HG03432 (cell line): ENCODE measurements around the gene PCBP4.

Source experiments
- ATAC-seq: cut with Tn5 transposase; IDR thresholded peaks from one replicate; pipeline ENCODE4 v1.9.1; 2021; ENCODE audit warnings: mild to moderate bottlenecking, moderate library complexity; ENCODE audit not compliant: unreplicated experiment

PCBP4 gene

DNA sequence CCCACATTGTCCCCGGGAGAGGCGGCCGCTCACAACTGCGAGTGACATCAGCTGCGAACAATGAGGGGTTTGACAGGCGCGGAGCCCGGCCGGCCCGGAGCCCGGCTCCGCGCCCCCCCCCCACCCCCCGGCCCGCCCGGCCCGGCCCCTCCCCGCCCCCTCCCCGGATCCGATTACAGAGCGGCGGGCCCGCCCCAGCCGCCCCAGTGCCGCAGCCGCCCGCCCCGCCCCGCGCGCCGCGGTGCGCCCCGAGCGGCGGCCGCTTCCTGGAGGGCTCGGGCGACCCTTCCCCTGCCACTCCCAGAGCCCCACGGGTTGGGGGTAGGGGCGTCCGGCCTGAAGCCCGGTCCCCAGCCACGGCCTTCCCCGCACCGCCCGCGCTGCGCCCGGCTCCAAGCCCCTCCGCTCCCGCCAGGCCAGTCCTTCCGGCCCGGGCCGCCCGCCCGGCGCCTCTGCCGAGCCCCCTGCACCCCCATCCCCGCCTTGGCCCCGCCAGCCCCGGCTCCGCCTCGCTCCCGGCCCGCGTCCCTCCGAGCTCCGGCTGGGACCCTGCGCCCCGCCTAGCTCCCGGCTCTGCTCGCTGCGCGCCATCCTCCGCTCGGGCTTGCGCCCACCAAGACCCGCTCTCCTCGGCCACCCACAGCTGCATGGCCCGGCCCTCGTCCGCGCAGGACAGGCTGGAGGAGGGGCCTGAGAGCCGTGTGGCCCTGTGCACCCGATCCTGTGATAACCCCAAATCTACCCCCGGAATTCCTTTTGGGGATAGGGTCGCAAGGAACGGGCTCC is at the start of gene PCBP4:
TSS of gene PCBP4 (minus strand) at position 71 of the 786 bp plus-strand sequence. CDS start 6,214 bp downstream, outside the sequence.
- peak; percentile 51 for ATAC-seq

DNA sequence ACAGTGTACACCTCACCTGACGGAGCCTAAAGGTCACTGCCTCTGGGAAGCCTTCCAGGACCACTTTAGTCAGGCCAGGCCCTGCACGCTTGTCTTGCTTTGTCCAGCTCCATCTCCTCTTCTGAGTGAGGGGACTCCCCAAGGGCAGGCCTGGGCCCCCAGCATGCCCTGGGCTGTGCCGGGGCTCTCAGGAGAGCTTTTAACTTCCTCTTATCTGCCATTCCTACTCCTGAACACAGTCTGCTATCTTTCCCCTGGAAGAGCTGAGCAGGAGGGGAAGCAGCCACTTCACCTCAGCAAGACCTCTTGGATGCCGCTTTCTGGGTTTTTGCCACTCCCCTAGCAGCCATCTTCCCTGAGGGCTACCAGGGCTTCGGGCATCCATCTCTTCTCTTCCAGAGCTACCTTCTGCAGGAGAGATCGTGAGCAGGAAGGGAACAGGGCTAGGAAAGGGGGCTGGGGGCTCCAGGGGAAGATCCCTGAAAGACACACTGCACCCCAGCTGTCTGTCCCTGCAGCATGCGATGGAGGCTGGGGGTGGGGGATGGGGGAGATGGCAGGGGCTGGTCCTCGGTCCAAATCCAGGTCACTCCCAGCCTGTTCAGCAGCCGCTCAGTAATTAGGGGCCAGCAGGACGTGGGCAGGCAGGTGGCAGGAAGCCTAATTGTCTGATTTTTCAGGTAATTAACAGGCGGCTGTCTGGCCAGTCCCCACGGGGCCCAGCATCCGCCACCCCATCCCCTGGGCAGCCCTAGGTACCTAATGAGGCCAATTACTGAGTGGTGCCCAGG is 48.4 kb upstream of the PCBP4 start:
- no peak for ATAC-seq

DNA sequence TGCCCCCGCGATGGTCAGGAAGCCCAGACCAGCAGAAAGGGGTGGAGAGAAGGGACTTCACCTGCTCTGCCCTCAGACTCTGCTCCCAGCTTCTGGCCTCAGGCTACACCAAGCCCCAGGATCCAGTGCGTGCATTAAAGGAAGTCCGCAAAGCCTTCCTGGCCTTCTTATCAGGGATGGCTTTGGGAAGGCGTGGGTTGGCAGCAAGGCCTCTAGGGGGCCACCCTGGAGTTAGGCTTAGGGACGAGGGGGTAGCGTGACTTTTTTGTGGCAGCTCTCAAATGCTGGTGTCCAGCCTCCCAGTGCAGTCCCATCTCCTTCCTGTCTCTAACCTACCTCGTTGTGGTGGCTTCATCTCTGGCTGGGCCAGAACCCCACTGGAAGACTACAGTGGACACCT is 47.4 kb upstream of the PCBP4 start:
- ATAC-seq = no peak

DNA sequence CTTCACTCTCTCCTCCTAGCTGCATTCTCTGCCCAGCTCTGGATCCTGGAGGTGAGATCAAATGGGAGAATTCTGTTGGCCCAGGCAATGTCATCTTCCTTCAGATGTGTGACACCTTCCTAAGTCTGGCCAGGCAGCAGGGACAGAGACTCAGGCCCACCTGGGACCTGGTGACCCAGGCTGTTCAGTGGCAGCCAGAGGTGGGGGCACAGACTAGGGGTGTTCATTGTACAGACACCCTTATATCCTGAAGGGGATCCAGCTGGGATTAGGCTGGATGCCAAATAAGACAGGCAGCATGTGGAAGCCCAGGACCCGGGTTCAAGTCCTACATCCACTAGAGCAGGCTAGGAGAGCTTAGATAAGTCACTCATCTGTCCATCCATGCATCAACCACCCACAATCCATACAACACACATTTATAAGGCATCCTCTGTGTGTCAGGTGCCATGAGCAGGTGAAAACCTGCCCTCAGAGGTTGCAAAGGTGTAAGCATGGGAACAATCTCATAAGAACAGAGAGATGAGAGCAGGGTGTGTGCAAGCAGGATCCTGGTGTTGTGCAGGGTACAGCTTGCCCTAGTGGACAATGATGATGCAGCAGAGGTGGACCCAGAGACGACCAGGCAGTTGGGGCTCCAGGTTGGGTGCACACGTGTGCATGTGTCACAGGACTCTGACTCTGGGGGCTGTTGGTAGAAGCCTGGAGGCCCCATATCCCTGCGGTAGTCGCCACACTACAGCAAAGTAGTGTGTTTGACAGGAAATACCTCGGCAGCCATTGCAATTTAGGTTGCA is 46.7 kb upstream of the PCBP4 start:
- ATAC-seq = no peak

DNA sequence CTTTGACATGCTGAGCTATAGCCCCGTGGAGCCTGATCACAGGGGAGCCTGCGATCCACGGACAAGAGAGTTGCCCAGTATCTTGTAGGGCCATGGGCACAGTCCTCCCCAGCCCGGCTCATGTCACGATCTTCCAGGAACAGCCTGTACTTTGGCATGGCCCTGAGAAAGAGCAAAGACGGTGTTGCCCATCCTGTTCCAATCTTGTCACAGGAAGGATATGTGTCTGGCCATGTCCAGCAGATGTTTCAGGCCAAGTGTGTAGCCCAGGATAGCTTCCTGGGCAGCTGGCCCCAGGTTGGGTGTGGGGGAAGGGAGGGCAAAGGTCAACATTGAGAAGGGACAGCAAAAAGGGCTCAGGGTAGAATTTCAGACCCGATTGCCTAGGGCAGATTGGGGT is 45.4 kb upstream of the PCBP4 start:
- ATAC-seq = no peak

DNA sequence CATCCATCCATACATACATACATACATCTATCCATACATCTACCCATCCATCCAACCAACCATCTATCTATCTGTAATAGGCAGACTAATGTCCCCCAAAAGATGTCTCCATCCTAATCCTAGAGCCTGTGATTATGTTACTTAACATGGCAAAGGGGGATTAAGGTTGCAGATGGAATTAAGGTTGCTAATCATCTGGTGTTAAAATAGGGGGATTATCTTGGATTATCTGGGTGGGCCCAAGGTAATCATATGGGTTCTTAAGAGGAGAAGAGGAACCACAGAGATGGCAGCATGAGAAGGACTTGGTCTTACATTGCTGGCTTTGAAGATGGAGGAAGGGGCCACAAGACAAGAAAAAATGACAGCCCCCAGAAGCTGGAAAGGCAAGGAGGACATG is 43.2 kb upstream of the PCBP4 start:
- ATAC-seq = no peak

DNA sequence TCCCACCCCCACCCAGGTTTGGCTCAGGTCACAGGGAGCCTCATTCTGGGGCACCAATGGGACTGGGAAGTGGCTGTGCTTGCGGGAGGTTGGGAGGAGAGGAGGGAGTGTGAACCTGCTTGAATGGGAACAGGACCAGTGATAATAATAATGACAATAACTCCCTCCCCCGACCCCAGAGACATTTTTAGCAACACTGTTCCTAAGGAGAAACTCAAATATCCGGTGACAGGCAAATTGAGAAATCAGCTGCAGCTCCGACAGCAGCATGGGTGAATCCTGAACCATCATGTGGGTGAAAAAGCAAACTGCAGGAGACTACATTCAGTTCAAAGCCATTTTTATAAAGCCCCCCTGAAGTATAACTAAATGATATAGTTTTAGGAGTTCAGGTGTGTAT is 40.0 kb upstream of the PCBP4 start:
- ATAC-seq = no peak

DNA sequence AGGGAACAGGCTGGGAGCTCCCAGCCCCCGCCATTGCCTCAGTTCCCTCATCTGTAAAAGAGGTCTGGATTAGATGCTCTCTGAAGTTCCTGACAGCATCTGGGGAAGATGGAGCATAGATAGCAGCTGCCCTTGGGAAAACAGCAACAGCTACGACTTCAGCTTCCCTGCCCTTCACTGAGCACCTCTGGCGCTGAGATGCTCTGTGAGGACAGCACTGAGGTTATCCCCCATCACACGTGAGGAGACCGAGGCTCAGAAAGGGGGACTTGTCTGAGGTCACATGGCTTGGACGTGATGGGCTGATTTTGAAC is 39.5 kb upstream of the PCBP4 start:
- ATAC-seq = no peak

DNA sequence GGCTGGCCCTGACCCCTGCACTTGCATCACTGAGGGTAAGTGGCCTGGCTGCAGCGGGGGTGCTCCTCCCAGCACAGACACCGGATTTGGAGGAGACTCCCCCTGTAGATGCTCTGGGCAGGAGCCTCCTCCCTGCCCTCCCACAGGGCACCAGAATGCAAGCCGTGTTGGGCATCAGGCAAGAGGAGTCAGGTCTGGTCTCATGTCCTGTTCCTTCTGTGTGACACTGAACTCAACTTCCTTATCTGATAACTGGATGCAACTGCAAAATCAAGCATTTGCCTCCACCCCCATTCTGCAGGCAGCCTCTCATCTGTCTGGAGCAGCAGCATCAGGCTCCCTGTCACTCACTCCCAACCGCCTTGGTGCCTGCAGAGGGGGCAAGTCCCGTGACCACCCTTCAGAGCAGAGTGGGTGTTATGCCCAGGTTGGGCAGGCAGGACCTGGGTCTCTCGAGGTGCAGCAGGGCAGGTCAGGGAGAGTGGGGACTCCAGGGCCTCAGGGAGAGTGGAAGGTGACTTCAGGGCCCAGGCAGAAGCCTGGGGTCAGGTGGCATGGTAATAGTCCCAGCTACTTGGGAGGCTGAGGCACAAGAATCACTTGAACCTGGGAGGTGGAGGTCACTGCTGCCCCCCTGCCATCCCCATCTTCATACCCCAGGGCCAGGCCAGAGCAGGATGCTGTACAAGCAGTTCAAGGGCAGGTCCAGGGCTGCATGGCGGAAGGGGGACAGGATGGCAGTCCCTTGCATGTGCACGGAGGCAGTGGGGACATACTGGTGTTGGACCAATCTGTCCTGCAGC is 39.0 kb upstream of the PCBP4 start:
- no peak for ATAC-seq

DNA sequence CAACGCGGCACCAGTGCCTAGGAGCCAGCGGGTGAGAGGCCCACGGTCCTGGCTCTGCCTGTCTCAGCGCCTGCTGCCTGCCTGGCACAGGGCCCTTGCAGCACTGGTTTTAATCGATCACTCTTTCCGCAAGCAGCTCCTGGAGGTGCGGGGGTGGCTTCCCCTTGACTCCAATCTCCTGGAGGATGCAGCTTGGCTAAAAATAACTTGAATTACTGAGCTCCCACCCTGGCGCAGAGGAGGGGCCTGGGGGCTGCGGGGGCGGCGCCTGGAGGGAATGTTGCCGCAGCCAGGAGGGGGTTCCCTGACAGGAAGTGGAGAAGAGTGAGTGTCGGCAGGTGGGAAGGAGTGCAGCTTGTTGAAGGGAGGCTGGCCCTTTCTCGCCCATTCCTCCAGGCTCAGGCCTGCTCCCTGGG is 38.3 kb upstream of the PCBP4 start:
- ATAC-seq = no peak

DNA sequence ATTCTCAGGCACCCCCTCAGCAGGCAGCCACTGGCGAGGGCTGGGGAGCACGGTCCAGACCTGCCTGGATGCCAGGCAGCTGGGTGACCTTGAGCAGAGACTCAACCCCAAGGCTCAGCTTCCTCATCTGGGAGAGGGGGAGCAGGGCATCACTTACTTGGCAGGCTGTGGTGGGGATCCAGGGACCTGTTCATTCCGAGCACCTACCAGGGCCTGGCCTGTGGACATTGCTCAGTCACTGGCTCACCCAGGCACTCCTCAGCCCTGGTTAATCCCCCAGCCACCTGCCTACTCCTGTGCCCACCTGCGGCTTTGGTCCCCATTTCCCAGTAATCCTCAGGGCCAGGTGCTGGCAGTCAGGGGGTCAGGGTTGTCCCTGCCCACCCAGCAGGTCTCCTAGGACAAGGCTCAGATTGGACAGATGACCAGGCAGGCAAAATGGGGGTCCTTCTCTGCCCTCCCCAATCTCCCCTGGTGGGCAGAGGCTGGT is 37.7 kb upstream of the PCBP4 start:
- ATAC-seq = no peak

DNA sequence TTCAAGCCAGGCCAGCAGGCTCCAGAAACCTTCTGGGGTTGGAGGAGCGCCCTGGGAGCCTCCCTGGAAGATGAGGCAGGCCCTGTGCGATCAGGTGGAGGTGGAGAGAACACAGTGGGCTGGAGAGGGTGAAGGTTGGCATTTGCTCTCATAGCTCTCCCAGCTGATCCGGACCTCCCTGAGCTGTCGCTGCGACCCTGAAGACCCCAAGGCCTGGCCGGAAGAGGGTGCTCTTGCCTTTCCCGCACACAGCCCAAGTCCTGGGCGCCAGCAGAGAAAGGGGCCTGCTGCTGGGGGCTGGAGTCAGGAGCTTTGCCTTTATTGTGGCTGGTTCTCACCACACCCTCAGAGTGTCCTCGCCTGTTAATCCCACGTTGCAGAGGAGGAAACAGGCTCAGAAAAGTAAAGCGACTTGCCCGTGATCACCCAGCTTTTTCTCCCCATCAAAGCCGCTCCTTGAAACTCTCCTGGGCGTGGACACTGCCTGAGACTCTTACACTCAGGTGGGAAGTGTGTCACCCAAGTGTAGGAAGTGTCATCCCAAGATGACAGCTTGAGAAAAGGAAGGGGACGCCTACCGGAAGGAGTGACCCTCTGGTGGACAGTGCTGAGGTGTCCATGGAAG is 37.0 kb upstream of the PCBP4 start:
- ATAC-seq = no peak

DNA sequence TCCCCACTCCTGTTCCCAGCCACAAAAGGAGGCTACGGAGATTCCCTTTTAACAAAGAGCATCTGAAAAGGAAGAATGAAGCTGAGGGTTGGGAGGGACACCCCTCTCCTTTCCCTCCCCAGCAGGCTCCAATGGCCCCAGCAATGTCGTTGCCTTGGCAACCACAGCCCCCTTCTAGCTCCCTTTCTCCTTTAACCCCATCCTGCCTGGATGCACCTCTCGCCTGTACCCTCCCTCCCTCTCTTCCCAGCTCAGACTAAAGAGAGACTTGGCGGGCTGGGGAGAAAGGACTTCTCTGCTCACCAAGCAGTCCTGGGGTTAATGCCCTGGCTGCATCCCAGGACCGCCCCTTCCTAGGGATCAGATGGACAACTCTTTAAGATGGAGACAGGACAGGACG is 35.5 kb upstream of the PCBP4 start:
- ATAC-seq = no peak

DNA sequence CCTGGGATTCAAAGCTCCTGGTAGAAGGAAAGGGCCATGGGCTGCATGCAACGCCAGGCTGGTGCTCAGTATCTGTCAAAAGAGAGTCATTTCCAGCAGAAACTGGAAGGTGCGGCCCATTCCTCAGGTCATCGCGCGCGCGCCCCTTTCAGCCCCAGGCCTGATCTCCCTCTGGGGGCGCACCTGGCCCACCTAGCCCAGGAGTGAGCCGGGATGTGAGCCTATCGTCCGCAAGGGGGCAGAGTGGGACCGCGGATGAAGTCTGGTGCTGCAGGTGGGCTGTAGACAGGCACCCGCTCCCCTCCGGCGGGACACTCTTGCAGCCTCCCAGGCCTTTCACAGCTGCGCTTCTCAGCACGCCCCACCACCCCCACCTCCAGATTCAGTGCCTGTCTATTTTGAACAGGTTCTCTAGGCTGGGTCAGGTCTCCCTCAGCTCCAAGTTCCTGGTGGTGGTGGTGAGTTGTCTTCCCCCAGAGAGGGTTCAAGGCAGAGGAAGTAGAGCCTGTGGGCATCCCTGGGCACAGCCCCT is 34.3 kb upstream of the PCBP4 start:
- peak; percentile 85 for ATAC-seq

DNA sequence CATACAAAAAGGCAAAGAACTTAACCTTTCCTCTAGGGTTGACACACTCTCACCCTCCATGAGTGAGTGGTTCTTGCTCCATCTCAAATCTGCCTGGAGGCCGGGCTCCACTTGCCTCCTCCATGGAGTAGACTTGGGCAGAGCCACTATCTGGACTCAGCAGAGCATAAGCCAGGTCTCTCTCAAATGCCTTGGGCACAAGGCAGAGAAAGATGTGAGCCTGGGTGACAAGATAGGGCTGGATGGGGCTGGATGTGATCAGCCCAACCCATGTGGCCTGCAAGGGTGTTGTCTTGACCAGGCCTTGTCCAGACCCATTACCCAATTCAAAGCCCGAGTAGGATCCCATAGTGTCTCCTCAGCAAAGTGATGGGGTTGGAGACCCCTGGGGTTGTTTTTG is 32.6 kb upstream of the PCBP4 start:
- no peak for ATAC-seq

DNA sequence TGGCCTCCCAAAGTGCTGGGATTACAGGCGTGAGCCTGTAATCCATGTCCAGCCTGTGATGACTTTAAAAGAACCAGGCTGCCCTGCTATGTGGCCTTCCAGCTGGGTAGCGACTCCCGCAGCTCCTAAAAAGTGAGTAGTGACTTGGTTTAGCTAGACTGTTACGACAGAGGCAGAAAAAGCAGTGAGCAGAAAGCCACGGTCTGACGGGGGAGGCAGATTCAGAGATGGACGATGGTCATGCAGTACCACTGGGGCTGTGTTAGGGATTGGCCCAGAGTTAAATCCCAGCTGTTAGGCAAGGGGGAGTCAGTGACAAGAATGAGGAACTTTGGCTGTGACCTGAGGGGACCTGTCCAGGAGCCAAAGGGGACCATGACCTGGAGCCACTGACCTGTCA is 31.5 kb upstream of the PCBP4 start:
- no peak for ATAC-seq

DNA sequence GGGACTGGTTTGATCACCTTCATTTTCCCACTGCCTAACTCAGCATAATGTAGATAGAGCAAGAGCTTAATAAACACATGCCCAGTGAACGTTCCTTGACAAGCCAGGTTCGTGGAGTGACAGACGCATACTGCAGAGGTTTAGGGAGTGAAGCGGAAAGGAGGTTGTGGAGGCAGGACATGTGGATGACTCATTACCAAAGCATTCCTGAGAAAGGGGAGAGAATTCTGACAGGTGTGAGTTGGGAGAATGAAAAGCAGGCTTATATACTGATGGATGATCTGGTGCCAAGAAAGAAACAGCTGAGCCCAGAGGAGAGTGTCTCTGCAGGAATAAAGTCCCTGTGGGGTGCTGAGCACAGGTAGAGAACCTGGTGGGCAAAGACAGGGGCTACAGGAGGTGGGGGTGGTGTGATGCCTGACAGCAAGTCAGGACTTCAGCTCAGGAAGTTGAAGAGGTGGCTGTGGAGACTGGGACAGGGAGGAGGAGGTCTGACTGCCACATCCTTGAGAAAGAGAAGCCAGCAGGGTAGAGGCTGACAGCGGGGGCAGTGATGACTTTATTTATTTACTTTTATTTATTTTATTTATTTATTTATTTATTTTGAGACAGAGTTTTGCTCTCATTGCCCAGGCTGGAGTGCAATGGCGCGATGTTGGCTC is 30.8 kb upstream of the PCBP4 start:
- no peak for ATAC-seq

DNA sequence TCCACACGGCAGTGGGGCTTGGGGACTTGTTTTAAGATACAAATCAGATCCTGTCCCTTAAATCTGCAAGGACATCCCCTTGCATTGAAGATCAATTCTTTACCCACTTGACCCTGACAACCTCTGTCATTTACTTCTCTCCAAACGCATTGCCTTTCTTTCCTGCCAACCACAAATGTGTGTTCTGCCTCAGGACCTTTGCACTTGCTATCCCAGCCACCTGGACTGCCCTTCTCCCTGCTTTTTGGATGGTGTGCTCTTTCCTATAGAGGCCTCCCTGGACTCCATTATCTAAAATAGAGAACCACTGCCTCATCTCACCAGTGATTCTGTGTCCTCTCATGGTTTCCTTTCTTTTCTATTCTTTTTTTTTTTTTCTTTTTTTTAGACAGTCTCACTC is 29.9 kb upstream of the PCBP4 start:
- no peak for ATAC-seq

DNA sequence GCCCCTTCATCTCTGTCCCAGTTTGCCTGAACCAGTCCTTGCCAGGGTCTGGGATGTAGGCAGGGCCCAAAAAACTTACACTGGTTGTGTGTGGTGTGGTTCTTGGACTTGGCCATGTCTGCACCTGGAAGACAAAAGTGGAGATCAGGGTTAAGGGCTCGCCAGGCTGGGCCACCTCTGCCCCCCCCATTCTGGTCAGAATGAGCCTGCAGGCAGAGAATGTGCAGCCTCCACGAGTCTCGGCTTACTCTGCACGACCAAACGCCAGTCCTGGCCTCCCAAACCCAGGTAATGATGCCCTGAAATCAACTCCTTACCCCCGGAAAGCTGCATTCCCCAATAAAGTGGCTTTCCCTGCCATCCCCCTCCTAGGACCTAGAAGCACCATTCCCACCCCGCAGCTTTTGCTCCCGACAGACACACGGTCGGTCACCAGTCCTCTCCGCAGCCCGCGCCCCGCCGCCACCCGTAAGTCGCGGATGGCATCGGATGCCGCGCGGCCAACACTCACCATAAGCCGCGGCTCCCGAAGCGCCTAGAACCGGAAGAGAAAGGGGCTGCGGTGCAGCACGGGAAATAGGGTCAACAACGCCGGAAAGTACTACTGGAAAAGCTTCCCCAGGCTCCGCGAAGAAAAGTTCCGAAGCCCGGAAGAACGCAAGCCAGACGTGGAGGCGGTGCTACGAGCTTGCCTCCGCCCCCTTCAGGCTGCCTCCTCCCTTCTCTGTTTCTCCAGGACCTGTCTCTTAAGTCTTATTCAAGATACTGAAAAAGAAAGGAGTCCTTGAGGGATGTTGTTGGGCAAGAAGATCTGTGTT is 28.3 kb upstream of the PCBP4 start, which contains the start of gene RPL29:
TSS of gene RPL29 (minus strand) at position 550 of the 818 bp plus-strand sequence. CDS start at position 116, 434 bp downstream.
- peak; percentile 86 for ATAC-seq
